HG02623 (cell line): ENCODE measurements around the gene INF2.
"Not testable (repeated sequence)": the region's sequence is repeated elsewhere in the genome, so short reads cannot be mapped to it uniquely, and the experiment has no call there.

Experiments
- ATAC-seq: cut with Tn5 transposase; IDR thresholded peaks from one replicate; pipeline ENCODE4 v1.9.1; 2021; ENCODE audit warnings: moderate library complexity; ENCODE audit not compliant: unreplicated experiment

Gene INF2

DNA sequence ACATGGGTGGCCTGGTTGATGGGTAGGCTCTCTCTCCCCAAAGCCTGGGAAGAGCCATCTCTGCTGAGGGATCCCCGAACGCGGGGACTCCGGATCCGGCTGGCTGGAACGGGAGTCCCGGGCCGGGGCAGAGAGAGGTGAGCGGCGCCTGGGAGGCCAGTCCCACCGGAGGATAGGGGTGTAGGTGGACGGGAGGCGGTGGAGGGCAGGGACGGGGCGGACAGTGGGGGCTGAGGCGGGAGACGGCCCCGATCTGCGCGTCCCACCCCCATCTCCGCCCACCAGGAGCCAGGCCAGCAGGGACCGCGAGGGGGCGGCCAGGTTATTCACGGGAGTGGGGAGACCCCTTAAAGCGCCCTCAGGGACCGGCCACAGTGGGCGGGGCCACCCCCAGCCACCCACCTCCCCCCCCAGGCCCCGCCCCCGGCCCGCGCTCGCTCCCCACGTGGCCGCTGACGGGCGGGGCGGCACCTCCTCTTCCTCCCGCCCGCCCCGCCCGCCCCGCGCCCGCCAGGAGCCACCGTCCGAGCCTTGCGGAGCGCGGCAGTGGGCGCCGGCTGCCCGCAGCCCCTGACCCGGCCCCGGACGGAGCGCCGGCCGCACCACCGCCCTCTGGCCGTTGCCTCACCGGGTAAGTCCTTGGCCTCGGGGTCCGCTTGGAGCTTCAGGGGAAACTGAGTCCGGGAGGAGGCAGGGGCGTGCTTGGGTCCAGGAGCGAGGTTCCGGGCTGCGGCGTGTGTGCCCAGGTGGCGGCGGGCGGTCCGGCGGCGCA is at the start of gene INF2:
Gene INF2 (plus strand): TSS at position 510 of the 772 bp plus-strand sequence. CDS start 11,748 bp downstream, outside the sequence.
- ATAC-seq = no peak

GRCh38 chr14:104639885-104640548 is 49.4 kb upstream of the INF2 start:
- ATAC-seq = no peak

GRCh38 chr14:104640681-104641080 is 48.7 kb upstream of the INF2 start:
- no peak for ATAC-seq

DNA sequence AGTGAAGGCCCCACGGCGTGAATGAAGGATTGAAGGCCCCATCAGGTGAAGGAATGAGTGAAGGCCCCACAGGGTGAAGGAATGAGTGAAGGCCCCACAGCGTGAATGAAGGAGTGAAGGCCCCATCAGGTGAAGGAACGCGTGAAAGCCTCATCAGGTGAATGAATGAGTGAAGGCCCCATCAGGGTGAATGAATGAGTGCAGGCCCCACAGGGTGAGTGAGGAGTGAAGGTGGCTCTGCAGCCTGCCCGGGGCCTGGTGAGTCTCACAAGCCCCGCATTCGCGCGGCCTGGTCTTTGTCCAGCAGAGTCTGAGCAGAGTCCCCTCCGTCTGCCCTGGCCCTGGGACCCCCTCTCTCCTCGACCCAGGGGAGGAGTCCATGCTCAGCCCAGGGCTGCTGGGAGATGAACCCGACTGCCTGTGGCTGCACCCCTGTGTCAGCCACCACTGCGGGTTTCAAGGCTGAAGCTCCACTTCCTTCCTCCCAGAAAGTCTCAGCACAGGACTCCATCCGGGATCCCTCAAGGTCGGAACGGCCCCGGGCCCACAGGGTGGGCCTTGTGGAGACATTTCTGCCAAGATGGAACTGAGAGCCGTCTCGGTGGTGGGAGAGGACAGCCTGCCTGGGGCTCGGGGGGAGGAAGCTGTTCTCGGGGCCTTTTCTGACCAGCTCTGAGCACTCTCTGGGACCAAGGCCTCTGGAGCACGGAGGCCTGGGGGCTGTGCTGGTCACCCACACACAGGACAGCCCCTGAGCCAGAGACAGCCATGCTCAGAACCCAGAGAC is 47.5 kb upstream of the INF2 start:
- no peak for ATAC-seq

DNA sequence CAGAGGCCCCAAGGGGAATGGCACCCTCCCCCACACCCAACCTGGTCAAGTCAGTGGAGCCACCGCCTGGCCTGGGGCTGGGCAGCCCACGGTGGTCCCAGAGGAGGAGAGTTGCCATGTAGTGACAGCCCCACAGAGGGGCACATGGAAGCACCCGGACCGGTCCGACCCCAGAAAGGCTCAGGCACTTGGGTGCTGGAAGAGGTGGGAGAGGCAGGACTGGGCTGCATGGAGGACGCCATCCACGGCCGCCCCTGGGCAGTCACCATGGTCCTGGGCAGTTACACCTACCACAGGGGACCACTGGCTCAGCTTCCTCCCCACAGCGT is 46.9 kb upstream of the INF2 start:
- ATAC-seq = no peak

GRCh38 chr14:104643306-104643705 is 46.1 kb upstream of the INF2 start:
- no peak for ATAC-seq

- ATAC-seq = no peak
Observed at GRCh38 chr14:104644091-104644635, 45.3 kb upstream of the INF2 start.

GRCh38 chr14:104644656-104645378 is 44.6 kb upstream of the INF2 start:
- no peak for ATAC-seq

- ATAC-seq = no peak
Observed at GRCh38 chr14:104647467-104648043, 41.9 kb upstream of the INF2 start.

- ATAC-seq = no peak
Observed at GRCh38 chr14:104650057-104650980, 39.1 kb upstream of the INF2 start.

DNA sequence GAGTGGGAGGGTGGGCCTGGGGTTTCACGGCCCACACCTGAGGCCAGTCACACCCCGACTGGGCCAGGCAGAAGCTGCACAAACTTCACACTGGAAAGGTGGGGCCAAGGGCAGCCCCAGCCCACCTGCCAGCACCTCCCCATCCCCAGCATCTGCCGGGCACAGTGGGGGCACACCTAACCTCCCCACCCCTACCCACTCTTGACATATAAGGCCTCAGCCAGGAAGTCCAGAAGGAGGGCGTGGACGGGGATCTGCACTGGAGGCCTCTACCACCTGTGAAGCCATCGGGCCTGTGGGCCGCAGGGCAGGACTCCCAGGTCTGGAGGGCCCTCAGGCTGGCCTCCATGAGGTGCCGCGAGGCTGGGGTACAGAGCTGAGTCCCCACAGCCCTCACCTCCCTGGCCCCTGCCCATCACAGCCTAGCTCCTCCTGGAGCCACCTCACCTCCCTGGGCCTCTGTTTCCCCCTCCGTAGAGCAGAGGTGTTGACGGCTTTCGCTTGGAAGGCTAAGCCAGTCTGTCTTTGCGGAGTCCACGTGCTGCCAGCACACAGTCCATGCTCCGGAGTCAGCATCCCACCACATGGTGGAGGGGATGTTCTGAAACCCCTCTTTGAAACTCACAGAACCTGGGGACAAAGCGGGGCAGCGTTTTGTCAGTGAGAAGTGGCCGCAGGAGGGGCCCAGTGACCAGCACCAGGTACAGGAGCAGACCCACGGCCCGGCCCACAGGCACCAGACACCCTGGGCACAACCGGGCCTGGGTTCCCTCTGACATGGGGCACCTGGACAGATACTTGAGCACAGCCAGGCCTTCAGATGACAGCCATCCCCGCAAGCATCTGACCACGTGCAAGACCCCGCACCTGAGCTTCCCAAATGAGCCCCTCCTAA is 38.2 kb upstream of the INF2 start:
- ATAC-seq = no peak

DNA sequence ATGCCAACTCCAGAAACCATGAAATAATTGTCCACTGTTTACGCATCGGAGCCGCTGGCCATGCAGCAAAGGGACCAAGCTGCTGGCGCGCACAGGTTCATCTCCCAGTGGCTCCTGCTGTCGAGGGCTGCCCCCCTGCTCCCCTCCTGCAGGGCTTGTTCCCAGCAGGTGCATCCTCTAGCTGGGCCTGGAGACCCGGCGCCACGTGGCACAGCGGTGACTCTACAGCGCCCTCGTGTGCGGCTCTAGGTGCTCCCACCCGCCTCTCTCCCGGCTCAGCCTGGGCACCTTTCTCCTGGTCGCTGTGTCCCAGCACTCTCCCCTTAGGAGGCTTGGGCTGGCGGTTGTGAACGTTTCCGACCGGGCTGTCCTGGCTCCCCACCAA is 37.5 kb upstream of the INF2 start:
- ATAC-seq = no peak

- no peak for ATAC-seq
Observed at GRCh38 chr14:104652386-104652785, 37.0 kb upstream of the INF2 start.

- ATAC-seq = not testable (repeated sequence)
Observed at GRCh38 chr14:104653130-104653920, 36.1 kb upstream of the INF2 start.

DNA sequence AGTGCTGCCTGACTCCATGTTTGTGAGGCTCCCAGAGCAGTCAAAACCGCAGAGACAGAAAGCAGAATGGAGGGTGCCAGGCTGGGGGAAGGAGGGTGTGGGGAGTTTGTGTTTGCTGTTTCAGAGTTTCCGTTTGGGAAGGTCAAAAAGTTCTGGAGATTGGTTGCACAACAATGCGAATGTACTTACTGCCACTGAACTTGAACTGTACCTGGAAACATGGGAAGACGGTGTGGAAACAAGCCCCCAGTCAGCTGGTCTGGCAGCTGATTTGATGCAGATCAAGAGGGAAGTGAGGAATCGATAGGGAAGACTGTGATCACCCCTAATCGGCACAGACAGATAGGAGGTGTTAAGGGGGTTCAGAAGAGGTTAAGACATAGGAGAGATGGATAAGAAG is 35.3 kb upstream of the INF2 start:
- ATAC-seq = no peak

DNA sequence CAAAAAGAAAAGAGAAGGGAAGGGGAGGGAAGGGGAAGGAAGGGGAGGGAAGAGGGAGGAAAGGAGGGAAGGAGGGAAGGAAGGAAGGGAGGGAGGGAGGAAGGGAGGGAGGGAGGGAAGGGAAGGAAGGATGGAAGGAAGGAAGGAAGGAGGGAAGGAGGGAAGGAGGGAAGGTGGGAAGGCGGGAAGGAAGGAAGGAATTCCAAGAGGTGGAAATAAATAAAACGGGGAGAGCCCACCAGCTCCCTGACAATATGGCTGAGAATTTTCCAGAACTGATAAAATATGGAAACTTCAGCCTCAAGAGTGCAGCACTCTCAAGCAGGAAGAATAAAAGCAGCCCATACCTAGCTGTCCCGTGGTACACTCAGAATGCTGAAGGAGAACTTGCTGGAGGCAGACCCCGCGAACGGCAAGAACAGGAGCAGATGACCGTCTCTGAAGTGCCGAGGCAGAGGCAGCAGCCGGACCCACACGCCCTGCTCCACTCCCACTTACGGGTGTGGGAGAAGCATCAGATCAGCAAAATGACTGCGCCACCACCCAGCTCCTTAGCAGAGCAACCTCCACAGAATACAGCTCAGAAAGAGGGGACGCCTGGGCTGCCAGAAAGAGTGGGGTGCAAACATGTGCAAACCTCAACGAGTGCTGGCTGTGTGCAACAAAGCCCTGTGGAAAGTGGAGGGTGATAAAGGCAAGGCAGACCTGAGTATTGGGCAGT is 34.1 kb upstream of the INF2 start:
- no peak for ATAC-seq
